GM19455 (cell line): ENCODE data around the gene BORCS5.

Experiments used
- ATAC-seq: cut with Tn5 transposase; IDR thresholded peaks from one replicate; pipeline ENCODE4 v1.9.1; 2021; ENCODE audit not compliant: unreplicated experiment

Gene BORCS5

DNA sequence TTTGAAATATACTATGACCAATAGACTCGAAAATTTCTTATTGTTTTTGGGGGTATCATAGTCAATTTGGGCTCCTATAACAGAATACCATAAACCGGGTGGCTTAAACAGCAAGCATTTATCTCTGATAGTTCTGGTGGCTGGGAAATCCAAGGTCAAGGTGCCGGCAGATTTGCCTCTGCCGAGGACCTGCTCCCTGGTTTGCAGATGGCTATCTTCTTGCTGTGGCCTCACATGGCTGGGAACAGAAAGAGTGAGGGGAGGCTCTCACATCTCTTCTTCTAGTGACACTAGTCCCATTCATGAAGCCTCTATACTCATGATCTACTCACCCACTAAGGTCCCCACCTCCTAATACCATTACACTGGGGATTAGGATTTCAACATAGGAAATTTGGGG lies 70.7 kb downstream of the BORCS5 start:
- ATAC-seq, result no peak

DNA sequence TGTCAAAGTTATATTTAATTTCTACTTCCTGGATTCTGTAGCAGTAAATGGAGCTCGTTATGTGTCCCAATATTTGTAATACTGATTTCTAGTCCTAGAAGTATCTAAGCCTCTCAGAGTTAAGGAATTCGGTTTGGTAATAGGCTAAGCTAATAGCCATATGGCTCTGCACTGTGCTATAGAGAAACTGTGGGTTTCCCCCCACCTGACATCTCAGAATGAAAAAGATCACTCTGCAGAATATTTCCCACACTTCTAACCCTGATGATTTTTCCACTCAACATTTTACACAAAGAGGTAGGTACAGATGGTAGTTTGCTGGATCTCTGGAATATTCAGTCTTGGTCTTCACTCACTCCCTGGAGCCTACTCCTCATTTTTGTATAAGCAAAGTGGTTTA lies 71.2 kb downstream of the BORCS5 start:
- no peak for ATAC-seq

DNA sequence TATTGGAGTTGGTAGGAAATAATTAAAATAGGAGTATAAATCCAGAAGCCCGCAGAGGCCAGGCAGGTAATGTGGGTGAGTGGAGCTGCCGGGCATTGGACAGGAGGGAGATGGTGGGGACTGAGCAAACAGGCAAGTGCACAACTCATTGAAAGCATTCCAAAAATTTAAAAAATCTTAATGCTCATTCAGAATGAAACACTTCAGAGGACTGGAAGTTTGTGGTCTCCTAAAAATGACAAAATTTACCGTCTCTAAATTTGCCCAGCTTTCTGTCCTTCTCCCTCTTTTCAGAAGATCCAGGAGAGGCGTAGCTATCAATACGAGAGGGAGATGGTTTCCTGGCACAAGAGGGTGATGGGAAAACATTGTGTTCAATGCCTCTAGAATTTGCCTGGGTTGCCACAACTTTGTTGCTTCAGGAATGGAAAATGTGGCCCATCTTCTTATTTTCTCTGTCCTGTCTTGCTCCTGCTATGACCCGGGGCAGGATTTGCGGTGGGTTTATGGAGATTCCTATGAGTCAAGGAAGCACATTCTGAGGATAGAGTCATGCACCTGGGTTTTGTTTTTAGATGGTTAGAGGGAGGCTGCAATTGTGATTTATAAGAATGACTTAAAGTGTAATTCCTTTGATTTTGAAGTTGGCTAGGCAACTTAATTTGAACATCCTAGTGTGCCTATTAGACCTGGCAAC lies 72.2 kb downstream of the BORCS5 start:
- ATAC-seq, result no peak

DNA sequence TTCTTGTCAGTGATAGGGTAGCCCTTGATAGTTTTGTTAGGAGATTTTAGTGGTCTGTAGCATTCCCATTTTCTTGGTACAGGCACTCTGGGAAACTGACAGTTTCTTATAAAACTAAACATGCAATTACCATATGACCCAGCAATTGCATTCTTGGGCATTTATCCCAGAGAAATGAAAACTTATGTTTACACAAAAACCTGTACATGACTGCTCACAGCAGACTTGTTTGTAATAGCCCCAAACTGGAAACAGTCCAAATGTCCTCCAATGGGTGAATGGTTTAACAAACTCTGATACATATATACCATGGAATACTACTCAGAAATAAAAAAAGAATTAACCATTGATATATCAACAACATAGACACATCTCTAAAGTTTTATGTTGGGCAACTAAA lies 75.5 kb downstream of the BORCS5 start:
- ATAC-seq, result no peak

DNA sequence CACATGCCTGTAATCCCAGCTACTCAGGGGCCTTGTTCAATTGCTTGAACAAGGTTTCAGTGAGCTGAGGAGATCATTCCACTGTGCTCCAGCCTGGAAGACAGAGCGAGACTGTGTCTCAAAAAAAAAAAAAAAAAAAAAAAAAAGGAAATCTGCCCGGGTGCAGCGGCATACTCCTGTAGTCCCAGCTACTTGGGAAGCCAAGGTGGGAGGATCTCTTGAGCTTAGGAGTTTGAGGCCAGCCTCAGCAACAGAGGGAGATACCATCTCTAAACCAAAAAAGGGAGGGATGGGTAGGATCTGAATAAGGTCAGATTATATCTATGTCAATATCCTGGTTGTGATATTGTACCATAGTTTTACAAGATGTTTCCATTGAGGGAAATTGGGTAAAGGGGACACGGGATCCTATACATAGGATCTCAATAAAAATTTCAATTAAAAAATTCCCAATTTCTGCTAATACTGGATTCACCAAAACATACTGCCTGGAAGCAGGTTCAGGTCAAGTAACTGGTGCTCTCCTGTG lies 76.4 kb downstream of the BORCS5 start:
- no peak for ATAC-seq

DNA sequence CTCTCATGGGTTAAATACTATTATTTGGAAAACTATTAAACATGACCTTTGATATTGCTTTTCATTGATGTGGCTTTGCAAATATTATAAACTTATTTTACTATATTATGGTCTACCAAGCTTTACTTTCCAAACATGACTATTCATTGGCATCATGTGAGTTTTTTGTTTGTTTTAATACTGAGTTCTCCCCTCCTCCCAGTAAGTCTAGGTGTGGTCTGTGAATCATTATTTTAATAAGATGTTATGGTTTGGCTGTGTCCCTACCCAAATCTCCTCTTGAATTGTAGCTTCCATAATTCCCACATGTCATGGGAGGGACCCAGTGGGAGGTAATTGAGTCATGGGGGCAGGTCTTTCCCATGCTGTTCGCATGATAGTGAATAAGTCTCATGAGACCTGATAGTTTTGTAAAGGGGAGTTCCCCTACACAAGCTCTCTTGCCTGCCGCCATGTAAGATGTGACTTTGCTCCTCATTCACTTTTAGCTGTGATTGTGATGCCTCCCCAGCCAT lies 80.0 kb downstream of the BORCS5 start:
- ATAC-seq, result no peak

DNA sequence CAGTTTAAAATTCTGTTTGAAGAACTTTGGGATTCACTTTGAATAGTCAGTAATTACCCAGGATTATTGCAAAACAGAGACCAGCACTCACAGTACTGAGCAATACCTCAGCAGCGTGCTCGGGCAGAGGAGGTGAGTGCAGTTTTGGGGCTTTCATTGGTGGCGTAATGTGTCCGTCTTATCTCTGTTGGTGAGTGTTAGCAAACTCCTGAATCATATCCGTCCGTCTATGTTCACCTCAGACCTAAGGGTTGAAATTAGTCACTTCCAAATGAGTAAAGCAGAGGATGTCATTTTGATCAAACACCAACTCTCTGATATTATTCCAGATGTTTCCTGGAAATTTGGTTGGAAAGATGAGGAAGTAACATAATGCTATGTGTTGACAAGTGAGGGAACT lies 82.8 kb downstream of the BORCS5 start:
- ATAC-seq, result no peak

DNA sequence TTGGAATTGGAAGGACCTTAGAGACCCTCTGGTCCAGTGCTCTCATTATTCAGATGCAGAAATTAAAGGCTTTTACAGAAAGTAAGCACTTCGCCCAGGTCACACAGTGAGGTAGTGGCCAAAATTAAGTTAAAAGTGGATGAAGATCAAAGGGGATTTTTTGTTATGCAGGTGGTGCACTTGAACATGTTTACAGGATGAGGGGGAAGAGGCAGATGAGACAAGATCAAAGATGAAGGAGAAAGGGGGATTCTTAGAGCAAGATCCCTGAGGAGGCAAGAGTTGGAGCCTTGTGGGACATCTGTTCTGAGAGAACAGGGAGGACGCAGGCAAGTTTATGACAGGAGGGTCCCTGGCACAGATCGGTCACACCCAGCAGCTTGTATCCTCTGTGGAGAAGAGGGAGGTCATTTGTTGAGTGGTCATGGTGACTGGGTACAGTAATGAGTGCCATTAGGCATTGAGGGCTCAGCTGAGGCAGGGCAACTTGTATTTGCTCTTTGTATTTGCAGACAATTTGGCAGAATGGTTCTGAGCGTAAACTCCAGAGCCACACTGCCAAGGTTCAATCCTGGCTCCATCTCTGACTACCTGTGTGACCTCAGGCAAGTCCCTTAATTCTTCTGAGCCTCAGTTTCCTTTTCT lies 84.0 kb downstream of the BORCS5 start:
- ATAC-seq, result no peak

DNA sequence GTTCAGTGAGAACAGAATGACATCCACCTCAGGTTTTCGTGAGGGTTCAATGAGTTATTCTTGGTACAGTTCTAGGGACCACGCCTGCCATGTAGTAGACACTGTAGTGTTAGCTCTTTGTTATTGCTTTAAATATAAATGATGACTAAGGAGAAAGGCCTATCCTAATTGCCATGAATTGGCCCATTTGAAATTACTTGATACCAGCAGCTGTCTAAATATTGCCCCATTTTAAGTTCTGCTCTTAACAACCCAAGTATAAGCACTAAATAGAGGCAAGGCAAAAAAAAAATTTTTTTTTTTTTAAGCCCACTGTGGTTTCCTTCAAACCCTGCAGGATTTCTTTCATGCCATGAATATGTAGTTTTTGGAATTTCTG lies 84.5 kb downstream of the BORCS5 start:
- ATAC-seq, result no peak

DNA sequence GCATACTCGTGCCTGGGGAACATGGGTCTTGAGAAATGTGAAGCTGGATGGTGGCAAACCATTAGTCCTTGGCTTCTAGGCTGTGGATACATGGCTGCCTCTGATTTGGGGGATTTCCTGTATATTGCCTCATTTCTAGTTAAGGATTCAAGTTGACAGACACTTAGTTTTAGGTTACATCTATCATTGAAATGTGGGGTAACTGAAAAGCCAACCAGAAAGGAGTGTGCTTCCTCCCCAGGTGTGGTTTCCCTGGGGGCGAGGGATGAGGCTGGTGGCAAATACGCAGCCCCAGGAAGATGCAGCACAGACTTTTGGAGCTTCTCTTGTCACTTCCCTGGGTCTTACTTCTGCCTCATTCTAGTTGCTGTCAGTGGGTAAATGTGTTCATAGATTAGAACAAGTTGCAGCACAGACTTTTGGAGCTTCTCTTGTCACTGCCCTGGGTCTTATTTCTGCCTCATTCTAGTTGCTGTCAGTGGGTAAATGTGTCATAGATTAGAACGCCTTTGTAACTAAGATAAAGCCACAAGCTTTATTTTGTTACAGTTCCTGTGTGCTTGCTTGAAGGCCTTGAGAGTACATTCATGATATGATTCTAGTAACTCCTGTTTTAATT lies 85.1 kb downstream of the BORCS5 start:
- ATAC-seq, result no peak

DNA sequence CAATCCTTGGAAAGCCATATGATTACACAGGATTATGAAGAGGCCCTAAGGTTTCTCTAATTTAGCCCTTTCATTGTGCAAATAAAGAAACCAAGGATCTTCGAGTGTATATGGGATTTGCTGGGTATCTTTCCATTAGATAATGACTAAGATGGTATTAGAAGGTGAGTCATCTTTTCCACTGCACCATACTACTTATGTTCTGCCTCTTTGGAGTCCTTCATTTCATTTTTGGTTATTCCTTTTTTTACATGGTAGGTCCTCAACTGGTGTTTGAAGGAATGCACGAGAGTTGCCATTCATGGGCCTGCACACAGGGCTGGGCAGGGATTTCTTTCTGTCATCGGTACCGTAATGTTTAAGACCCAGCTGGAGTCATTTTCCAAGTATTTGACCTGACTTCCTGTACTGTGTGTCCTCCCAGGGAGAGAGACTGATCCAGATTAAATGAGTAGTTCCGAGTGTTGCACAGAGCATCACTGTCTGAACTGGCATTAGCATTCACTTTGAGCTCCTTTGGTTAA lies 85.7 kb downstream of the BORCS5 start:
- ATAC-seq, result no peak

DNA sequence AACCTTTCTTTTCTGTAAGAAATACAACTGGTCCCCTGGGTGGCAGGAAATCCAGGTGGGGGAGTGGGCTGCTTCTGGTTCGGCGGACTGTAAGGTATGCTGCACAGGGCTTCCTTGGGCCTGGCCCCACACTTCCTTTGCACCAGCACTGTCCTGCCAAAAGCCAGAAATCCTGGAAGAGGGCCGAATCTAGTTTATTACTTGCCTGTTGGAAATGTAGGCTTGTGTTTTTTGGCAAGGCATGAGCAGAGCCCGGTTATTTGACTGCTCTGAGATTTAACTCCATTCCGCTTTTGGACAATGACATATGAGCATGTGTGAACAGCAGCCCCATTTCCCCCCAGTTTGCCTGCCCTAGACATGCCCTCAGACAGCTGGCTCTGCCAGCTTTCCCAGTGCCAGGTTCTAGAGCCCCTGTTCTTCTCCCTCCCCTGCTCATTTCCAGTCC lies 86.6 kb downstream of the BORCS5 start:
- no peak for ATAC-seq

DNA sequence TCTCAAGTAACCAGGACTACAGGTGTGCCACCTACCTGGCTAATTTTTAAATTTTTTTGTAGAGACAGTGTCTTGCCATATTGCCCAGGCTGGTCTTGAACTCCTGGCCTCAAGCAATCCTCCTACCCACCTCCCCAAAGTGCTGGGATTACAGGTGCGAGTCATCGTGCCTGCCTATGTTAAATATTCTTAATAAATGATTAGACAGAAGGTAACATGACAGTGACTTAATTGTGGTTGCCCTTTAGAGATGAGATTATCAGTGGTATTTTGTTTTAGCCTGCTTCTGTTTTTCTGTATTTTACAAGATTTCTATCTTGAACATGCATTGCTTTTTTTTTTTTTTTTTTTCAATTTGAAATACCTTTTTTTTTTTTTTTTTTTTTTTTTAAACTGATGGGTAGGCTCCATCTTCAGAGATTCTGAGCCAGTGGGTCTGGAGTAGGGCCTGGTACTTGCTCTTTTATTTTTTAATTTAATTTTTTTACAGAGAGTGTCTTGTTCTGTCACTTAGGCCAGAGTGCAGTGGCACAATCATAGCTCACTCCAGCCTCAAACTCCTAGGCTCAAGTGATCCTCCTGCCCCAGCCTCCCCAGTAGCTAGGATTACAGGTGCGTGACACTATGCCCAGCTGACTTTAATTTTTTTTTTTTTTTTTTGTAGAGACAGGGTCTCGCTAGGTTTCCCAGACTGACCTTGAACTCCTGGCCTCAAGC lies 88.4 kb downstream of the BORCS5 start:
- ATAC-seq, result no peak

DNA sequence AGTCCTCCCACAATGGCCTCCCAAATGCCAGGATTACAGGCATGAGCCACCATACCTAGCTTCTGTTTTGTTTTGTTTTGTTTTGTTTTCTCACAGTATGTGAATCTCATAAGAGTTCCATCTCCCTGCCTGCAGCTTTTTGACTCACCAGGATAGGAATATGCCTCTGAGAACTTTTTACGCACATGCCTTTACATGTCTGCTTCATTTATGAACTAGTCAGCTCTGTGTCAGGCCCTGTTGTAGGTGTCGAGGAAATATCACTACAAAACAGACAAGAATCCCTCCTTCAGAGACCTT lies 89.0 kb downstream of the BORCS5 start:
- no peak for ATAC-seq

DNA sequence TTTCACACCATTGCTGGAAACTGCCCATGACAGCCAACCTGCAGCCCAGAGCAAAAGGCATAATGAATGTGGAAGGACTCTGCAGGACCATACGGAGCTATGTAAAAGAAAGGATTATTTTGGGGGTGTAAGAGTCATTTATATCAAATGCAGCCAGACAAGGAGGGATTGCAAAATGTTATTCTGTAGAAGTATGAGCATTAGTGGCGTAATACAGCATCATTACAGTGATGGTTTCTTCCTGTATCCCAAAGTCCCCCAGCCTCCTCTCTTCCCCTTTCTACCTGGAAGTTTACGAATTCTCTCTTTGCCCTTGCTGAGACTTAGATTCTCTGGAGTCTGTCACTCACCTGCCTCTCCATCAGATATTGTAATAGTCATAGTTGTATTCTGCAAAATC lies 89.9 kb downstream of the BORCS5 start:
- ATAC-seq, result no peak

DNA sequence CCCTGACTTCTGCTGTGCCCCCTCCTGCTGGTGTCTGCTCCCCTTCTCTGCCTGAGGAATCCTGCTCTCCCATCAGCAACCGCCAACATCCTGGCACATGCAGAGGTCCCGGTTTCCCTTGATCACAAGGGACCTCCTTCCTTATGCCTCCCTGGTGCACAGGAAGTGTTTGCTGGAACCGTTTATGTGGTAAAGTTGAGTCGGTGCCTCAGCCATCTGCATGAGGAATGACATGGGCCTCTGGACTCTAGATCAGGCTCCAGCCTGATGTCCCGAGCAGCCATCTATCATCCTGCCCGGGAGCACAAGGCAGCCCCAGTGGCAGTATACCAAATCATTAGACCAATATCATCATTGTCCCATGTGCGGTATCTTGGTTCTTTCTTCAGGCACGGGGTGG lies 90.4 kb downstream of the BORCS5 start:
- ATAC-seq, result no peak

DNA sequence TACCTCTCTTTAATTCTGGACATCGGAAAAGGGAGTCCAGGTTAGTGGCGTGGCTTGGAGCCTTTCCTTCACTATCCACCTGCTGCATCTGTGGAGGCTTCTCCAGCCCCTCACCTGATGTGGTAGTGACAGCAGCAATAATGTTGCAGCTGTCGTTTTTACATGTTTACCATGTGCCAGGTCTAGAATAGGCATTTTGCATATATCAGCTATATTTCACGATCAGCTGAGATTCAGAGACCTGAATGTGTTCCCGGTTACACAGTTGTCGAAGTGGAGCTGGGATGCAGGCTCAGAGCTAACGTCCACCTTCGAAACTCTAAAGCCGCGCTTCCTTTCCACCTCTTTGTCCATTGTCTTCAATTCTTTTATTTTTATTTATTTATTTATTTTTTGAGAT lies 91.0 kb downstream of the BORCS5 start:
- no peak for ATAC-seq

DNA sequence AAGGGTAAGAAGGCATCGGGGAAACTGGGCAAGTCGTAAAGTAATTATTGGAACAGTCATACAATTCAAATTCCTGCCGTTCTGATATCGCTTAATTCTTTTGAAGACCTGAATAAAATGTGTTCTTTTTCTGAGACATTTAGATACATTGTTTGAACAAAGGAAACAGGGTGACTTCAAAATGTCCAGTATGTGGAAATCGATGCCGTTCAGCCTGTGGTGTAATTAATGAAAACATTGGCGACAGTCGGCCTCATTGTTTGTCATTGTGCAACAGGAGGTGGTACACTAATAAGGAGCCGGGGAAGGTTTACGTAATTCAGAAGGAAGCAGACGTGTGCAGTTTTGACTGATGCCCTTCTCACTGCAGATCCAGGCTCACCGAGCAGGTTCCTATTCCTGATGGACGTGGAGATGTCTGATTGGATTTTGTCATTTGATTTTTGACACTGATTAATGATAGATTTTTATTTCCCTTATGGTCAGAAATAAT lies 92.7 kb downstream of the BORCS5 start:
- no peak for ATAC-seq

DNA sequence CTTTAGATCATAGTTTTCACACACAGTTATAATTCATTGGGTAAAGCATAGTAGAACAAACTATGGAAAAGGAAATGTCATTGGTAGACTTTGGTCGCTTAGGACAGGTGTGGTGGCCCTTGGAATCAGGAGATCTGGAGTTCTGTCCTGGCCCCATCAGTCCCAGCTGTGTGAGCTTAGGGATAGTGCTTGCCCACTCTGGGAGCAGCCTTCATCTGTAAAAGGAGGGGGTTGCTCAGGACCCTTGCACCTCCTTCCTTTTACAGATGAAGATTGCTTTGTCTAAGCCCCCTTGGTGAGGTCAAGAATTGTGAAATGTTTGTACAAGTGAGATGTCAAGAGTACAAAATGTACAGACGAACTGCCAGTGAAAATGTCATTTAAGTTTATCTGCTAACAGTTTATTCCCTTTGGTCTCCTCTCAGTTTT lies 93.2 kb downstream of the BORCS5 start:
- ATAC-seq, result no peak

DNA sequence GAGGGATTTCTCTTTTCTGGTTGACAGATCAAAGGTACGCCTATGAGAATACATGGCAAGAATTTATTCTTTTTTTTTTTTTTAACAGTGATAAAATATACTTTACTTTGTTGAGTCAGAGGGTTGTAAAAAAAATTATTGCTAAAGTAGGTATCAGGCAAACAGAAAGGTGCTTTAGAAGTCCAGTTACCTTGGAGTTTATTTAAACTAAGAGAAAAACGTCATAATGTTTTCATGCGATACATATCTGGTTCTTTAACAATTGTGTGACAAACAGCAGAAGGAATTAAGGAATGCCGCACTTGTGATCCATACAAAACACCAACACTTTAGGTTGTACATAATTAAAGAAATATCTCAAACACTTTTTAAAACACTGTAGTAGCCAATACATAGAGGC lies 94.2 kb downstream of the BORCS5 start:
- ATAC-seq, result no peak

DNA sequence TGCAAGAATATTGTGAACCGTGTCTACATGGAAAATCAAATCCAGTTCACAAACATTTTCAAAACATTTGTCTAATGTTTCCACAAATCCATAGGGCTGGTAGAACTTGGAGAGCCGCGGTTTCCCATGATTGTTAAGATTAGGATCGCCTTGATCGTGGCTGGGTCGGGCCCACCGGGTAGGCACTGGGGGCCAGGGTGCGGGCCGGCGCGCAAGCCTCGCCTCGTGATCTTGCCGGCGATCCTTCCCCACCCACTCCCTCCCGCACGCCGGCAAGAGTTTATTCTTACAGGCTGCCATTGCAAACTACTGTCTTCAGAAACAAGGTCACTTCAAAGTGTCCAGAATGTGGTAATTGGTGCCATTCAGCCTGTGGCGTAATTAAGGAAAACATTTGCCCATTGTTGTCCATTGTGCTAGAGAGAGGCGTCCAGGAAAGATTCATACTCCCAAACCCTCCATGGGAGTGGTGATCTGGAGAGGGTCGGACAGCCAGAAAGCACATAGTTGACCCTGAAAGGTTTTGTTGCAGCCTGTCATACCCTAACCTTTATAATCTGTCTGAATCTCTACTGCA lies 95.5 kb downstream of the BORCS5 start:
- ATAC-seq, result no peak
